G401 (cell line): Measurements from ENCODE around the gene PPP1R9A. TPM values are rescaled to one million over a fixed set of nuclear protein-coding genes. Genes with fewer than 3 reads are reported as not detected.

ENCODE experiments used
- DNase-seq: peaks from one replicate; pipeline ENCODE4 v3.0.0-alpha.2; 2015; ENCODE audit warnings: low spot score
- in situ Hi-C: cut with HindIII; loops from 2 replicates; pipeline ENCODE4 v1.10.0; 2016; ENCODE audit warnings: low sequenced_read_pairs, mixed read lengths
- total RNA-seq: library from RNA; depleted of rRNA; stranded (reverse); fragments of >200 nt; shearing (Covaris generic); gene quantifications from 2 replicates; pipeline ENCODE4 v1.2.3, GENCODE V29; 2014; rRNA removed

The PPP1R9A gene
- total RNA-seq = 3.3 and 8.2 TPM in 2 replicates

DNA sequence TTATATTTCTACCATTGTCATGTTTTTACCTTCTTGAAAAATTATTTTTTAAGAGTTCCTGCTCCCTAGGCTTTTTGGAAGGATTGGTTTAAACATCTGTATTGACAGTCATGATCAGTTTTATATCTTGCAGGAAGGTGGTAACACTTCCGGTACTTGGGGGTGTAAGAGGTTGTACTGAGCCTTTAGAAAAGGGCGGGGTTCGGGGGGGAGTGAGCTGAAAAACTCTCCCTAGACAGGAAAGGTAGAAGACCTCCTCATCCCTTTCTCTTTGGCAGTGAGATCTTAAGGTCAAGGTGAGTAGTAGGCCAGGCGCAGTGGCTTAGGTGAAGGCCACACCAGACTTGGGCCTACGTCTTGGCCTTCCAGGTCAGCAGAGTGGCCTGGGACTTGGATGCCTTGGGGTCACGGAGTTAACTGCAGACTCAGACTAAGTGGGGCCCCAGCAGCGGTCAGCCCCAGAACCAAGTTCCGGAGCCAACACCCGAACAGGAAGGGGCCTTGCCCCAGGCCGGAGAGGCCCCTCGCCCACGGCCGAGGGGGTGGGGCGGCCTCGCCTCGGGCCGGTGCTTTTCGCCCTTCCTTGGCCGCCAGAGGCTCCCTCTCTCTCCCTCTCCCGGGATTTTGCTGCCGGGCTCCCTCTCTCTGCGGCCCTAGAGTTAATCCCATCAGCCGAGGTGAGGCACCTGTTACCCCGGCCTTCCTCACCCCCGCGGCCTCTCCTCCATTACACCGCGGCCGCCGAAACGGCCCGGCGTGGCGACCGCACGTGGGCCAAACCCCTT, at the start of gene PPP1R9A:
Gene PPP1R9A, plus strand, starts transcription at position 569 of the 785 bp plus-strand sequence. CDS start 2,520 bp downstream, outside the sequence.
- in situ Hi-C loops = no loop called here
- peak; percentile 66 for DNase-seq

- in situ Hi-C loops = no loop called here
- no peak for DNase-seq
Measured at GRCh38 chr7:94871132-94871531, 36.3 kb upstream of the PPP1R9A start.

- in situ Hi-C loops = no loop called here
- no peak for DNase-seq
Measured at GRCh38 chr7:94873239-94873638, 34.2 kb upstream of the PPP1R9A start.

- in situ Hi-C loops = no loop called here
Measured at GRCh38 chr7:94874036-94874785, 33.2 kb upstream of the PPP1R9A start.

GRCh38 chr7:94875201-94875600, 32.2 kb upstream of the PPP1R9A start:
- in situ Hi-C loops = no loop called here
- DNase-seq = no peak

More at GRCh38 chr7:94874036-94874785, 33.2 kb upstream of the PPP1R9A start:
- DNase-seq = no peak

GRCh38 chr7:94877731-94878670, 29.4 kb upstream of the PPP1R9A start:
- in situ Hi-C loops = no loop called here
- DNase-seq = no peak

DNA sequence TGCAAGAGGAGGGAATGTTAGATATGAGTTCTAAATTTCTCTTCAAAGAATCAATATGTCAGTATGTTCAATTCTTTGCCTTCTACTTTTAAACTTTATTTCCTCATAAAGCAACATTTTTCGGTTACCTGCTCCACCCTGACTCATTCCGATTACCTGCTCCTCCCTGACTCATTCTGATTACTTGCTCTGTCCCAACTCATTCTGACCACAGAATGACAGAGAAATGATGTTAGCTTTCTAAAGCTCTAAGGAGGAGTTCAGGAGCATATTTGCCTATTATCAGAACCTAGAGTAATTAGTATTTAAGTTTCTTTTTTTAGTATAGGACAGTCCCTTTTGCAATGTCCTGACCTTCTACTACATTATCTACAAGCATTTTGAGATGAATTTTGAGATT, 24.5 kb upstream of the PPP1R9A start:
- DNase-seq = no peak
- in situ Hi-C loops = no loop called here

- no peak for DNase-seq
- in situ Hi-C loops = no loop called here
Measured at GRCh38 chr7:94883616-94884015, 23.8 kb upstream of the PPP1R9A start.

GRCh38 chr7:94888551-94888950, 18.8 kb upstream of the PPP1R9A start:
- DNase-seq = no peak
- in situ Hi-C loops = no loop called here

GRCh38 chr7:94888995-94889523, 18.3 kb upstream of the PPP1R9A start:
- in situ Hi-C loops = no loop called here
- DNase-seq = no peak

GRCh38 chr7:94890216-94890615, 17.2 kb upstream of the PPP1R9A start:
- in situ Hi-C loops = no loop called here
- no peak for DNase-seq

GRCh38 chr7:94893661-94894060, 13.7 kb upstream of the PPP1R9A start:
- DNase-seq = no peak
- in situ Hi-C loops = no loop called here

DNA sequence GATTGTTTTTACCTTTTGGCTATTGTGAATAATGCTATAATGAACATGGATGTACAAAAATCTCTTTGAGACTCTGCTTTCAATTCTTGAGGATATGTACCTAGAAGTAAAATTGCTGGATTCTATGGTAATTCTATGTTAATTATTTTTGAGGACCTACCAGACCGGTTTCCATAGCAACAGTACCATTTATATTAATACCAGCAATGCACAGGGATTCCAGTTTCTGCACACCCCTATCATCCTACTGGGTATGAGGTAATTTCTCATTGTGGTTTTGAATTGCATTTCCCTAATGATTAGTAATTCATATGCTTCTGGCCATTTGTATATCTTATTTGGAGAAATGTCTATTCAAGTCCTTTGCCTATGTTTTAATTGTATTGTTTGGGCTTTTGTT, 9.9 kb upstream of the PPP1R9A start:
- in situ Hi-C loops = no loop called here
- no peak for DNase-seq

DNA sequence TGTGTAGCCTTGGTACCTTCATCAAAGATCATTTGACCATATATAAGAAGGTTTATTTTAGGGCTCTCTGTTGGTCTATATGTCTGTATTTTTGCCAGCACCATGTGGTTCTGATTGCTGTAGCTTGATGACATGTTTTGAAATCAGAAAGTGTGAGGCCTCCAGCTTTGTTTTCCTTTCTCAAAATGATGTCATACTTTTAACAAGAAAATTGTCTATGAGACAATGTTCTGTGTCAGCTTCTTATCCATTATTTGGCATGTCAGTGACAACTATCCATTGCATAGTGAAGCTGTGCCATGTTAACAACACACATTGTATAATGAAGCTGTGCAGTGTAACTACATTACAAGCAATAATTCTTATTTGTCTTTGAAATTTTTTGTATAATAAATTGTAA, 9.1 kb upstream of the PPP1R9A start:
- no peak for DNase-seq
- in situ Hi-C loops = no loop called here

GRCh38 chr7:94901981-94902380, 5.4 kb upstream of the PPP1R9A start:
- no peak for DNase-seq
- in situ Hi-C loops = no loop called here

DNA sequence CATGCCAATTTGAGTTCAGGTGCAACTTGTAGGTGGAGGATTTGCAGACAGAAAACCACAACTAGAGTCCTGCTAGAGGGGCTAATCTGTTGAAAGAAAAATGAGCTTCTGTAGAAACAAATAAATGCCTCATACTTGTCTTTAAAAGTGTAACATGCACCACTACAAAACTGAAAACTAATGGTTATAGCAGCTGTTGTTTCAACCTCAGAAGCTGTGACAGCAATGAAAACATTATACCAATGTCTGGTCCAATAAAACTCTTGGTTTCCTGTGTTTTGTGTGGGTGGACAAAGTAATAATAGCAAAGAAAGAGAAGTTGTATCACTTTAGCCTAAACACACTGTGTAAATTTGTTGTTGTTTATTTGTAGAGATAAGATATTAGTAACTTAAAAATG, 3.4 kb upstream of the PPP1R9A start:
- DNase-seq = no peak
- in situ Hi-C loops = no loop called here

DNA sequence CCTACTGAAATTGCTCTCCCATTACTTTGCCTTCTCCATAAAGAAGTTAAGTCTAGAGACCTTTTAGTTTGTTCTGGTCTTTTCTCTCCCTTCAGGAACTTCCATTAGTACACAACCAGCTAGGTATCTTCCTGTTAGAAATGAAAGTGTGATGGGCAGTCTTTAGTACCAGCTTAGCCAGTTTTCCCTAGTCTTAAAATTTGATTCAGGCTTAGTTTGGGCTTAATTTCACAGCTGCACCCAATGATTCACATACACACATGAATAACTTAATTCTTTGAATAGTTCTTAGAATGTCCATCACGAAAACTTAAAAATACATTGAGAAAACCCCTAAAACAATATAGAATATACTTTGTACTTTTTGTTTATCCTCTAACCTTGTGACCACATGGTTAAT, 2.4 kb upstream of the PPP1R9A start:
- DNase-seq = no peak
- in situ Hi-C loops = no loop called here

GRCh38 chr7:94906065-94906851, 1.1 kb upstream of the PPP1R9A start:
- DNase-seq = no peak
- in situ Hi-C loops = no loop called here
